Pancreas (tissue), 10 donors: ENCODE data around the gene TUT4. TPM values are rescaled to one million over a fixed set of nuclear protein-coding genes. Genes with fewer than 3 reads are reported as not detected.

Experiments used
- ATAC-seq, 4 donors: fragments of 200-7000 bp; cut with Tn5 transposase; one replicate each; pipeline versions ENCODE4 v1.8.0 to v1.9.1; 2020; ENCODE audit warnings: mild to moderate bottlenecking in 4 of 4, moderate library complexity in 4 of 4
- DNase-seq, 6 donors: peaks; one replicate each; pipeline ENCODE4 v3.0.0-alpha.2; 2020
- FAIRE-seq: peaks from 2 replicates; lab custom pipeline; 2012; peaks lifted over from hg19 to GRCh38; lab: Jason Lieb, UNC
- H3K27ac ChIP-seq, 4 donors: fragments of 200-600 bp; sonication (generic); 1 replicate in 3 of 4; 2 replicates in 1 of 4; pipeline versions ENCODE4 v1.5.0 to v1.8.0; 2020
- H3K27me3 ChIP-seq, 4 donors: fragments of 200-600 bp; one replicate each; pipeline ENCODE4 v1.8.0; 2021
- H3K36me3 ChIP-seq, 3 donors: fragments of 200-600 bp; sonication (generic) in 1 of 3; one replicate each; pipeline versions ENCODE4 v1.5.0 to v1.8.0; 2020 to 2021
- H3K4me1 ChIP-seq, 3 donors: fragments of 200-600 bp; one replicate each; pipeline ENCODE4 v1.8.0; 2021
- H3K4me3 ChIP-seq, 4 donors: fragments of 200-600 bp; sonication (generic) in 2 of 4; one replicate each; pipeline versions ENCODE4 v1.5.0 to v1.8.0; 2020 to 2021
- H3K9me3 ChIP-seq, 4 donors: fragments of 200-600 bp; one replicate each; pipeline ENCODE4 v1.8.0; 2021
- WGBS, 2 donors: extraction: QIAGEN DNeasy Blood & Tissue Kit; methylation state at CpG; one replicate each; pipeline ENCODE4 v1.1.7; 2013; 5-methylcytosine and 5-hydroxymethylcytosine counted together
- intact Hi-C, 3 donors: fragments of 100-400 bp; cut with DNase I; formaldehyde crosslinking; loops; one replicate each; pipeline versions ENCODE4 v1.11.1 to v1.14.2; 2022
- polyA plus RNA-seq, 2 donors: library from polyadenylated mRNA; stranded (reverse); fragments of 200-250 nt; gene quantifications; one replicate each; pipeline ENCODE4 v1.2.3, GENCODE V29; 2013
- total RNA-seq, 6 donors: library from RNA; stranded (reverse); fragmentation: NEBNext Ultra II Directional in 4 of 6; extraction: Animal tissue kit (Norgen Biotek cat#: 25700) in 4 of 6; gene quantifications; one replicate each; pipeline versions ENCODE4 v1.2.1 to v1.2.4, GENCODE V29; 2021 to 2023
- TF ChIP-seq, protein P1 (sequence below), 4 donors: fragments of 200-600 bp; sonication (generic) in 3 of 4; IDR thresholded peaks; one replicate each; pipeline versions ENCODE4 v1.5.0 to v1.8.0; 2021; ENCODE audit warnings: antibody characterized with exemption in 4 of 4
- donor health status: healthy with polysubstance abuse.
- donor health status: DM: no; HTN: no; CAD: no; lungs with moderate emphysema.
- donor health status: DM: no; HTN: no; CAD: no.
- donor health status: control.
- donor health status: control.
- donor health status: Bipolar disorder and iron deficiency.
- donor health status: DM: yes; HTN: yes; CAD: no.
- donor health status: DM: no; HTN: no; CAD: no.
- donor health status: DM: no; HTN: no; CAD: no.
- donor health status: DM: yes; HTN: yes; CAD: no.

The TUT4 gene
- total and polyA plus RNA-seq, 8 donors = 17.4 to 40.8 (median 24.1) TPM

DNA sequence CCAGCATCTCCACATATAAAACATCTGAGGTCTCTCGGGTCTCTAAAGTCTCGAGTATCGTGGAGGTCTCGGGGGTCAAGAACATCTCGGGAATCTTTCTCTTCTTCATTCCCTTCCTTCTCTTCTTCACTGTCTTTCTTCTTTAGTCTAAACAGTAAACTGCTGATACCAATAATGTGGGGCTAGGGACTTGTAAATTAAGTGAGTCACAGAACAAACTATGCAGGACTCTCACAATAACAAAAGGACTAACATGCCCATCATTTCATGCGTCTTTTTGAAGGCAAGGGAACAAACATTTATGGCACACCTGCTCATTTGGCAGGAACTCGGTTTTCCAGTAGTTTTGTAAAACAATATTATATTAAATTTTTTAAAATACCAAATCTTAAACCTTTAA, 116.1 kb downstream of the TUT4 start:
- H3K9me3 ChIP-seq = no peaks in the 10 kb centered on the region
- FAIRE-seq (no peak), DNase-seq (no peak), ATAC-seq (no peak)
- H3K27ac ChIP-seq = no peak overlapping the region
- 81 to 84% methylated on average over 7 of the region's 7 CpGs for WGBS, 2 donors
- intact Hi-C loops = no loop called here
- H3K4me1 ChIP-seq = no peaks in the 10 kb centered on the region
- H3K4me3 ChIP-seq = no peak overlapping the region
- TF ChIP-seq, protein P1, sequence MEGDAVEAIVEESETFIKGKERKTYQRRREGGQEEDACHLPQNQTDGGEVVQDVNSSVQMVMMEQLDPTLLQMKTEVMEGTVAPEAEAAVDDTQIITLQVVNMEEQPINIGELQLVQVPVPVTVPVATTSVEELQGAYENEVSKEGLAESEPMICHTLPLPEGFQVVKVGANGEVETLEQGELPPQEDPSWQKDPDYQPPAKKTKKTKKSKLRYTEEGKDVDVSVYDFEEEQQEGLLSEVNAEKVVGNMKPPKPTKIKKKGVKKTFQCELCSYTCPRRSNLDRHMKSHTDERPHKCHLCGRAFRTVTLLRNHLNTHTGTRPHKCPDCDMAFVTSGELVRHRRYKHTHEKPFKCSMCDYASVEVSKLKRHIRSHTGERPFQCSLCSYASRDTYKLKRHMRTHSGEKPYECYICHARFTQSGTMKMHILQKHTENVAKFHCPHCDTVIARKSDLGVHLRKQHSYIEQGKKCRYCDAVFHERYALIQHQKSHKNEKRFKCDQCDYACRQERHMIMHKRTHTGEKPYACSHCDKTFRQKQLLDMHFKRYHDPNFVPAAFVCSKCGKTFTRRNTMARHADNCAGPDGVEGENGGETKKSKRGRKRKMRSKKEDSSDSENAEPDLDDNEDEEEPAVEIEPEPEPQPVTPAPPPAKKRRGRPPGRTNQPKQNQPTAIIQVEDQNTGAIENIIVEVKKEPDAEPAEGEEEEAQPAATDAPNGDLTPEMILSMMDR (IDR thresholded peaks at IDR 0.05) = no peak
- H3K36me3 ChIP-seq = peaks cover 0 to 22% (median 0%) of the 10 kb centered on the region in 3 donors
- H3K27me3 ChIP-seq = no peaks in the 10 kb centered on the region

DNA sequence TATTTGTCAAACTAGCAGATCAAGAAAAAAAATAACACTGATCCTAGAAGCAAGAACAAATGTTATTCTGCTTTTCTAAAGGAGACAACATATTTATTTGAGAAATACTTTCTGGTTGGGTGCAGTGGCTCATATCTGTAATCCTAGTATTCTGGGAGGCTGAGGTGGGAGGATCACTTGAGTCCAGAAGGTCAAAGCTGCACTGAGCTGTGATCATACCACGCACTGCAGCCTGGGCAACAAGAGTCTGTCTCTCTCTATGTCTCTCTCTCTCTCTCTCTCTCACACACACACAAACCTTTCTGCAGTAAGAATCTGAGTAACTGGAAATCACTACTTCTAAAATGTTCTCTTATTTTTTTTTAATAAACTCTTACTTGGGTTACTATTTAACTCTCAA, 117.2 kb downstream of the TUT4 start:
- WGBS, 2 donors = 97 to 100% methylated on average over 1 of the region's 1 CpG
- intact Hi-C loops = no loop called here
- no peak for DNase-seq
- no peak for ATAC-seq
- no peak overlapping the region for H3K4me3 ChIP-seq
- no peak overlapping the region for H3K27ac ChIP-seq
- no peaks in the 10 kb centered on the region for H3K4me1 ChIP-seq
- FAIRE-seq = no peak
- peaks cover 0 to 34% (median 9%) of the 10 kb centered on the region in 3 donors for H3K36me3 ChIP-seq
- H3K9me3 ChIP-seq = no peaks in the 10 kb centered on the region
- H3K27me3 ChIP-seq = no peaks in the 10 kb centered on the region
- TF ChIP-seq, protein P1 (IDR thresholded peaks at IDR 0.05) = no peak

DNA sequence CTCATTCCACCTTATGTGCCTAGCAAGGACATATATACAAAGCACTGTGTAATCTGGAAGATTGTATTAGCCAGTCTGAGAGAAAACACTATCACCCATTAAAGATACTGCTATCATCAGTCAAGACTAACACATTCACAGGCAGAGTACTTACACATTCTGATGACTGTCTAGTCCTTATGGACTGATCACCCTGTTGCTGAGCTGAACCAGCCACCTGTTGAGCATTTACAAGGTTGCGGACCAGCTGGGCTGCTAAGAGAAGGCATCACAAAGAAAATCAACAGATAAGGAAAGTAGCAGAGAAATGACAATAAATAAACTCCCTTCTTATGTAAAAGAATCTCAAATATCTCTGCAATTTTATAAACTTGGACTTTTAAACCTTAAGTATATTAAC, 117.7 kb downstream of the TUT4 start:
- ATAC-seq = no peak
- intact Hi-C loops = no loop called here
- Histone ChIP-seq H3K36me3 (peaks cover 0 to 37% (median 9%) of the 10 kb centered on the region in 3 donors), H3K4me3 (no peak overlapping the region), H3K4me1 (no peaks in the 10 kb centered on the region), H3K27ac (no peak overlapping the region), H3K27me3 (no peaks in the 10 kb centered on the region), H3K9me3 (no peaks in the 10 kb centered on the region)
- DNase-seq = no peak
- WGBS, 2 donors = 95 to 96% methylated on average over 1 of the region's 1 CpG
- TF ChIP-seq, protein P1 (IDR thresholded peaks at IDR 0.05) = no peak
- FAIRE-seq = no peak

DNA sequence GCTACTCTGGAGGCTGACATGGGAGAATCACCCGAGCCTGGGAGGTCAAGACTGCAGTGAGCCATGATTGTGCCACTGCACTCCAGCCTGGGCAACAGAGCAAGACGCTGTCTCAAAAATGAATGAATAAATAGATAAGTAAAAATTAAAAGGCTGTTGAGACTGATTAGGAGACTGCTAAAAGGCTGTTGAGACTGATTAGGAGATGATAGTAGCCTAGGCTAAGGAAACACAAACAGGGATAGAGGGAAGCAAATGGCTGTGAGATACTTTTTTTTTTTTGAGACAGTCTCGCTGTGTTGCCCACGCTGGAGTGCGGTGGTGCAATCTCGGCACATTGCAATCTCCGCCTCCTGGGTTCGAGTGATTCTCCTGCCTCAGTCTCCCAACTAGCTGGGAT, 120.1 kb downstream of the TUT4 start:
- TF ChIP-seq, protein P1 (IDR thresholded peaks at IDR 0.05) = no peak
- Histone ChIP-seq H3K27me3 (no peaks in the 10 kb centered on the region), H3K9me3 (no peaks in the 10 kb centered on the region), H3K36me3 (peaks cover 0 to 37% (median 9%) of the 10 kb centered on the region in 3 donors), H3K27ac (no peak overlapping the region), H3K4me3 (no peak overlapping the region), H3K4me1 (no peaks in the 10 kb centered on the region)
- no peak for ATAC-seq
- no peak for DNase-seq
- no peak for FAIRE-seq
- intact Hi-C loops = no loop called here
- 96 to 98% methylated on average over 8 of the region's 8 CpGs for WGBS, 2 donors

DNA sequence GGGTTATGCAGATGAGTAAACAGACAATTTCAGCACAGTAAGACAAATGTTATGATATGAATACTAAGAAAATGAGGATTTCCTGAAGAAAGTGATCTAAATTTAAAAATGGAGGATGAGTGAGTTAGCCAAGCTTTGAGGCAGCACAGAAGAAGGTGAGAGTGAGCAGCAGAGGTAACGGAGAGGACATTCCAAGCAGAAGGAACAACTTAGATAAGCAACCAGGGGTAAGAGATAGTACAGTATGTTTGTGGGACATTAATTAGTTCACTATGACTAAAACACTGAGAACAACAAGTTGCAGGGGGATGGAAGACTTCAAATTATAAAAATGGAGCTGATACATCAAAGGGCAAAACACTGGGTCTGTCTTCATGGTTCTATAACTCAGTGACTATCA, 125.7 kb downstream of the TUT4 start:
- TF ChIP-seq, protein P1 (IDR thresholded peaks at IDR 0.05) = no peak
- peaks cover 0 to 29% (median 9%) of the 10 kb centered on the region in 3 donors for H3K36me3 ChIP-seq
- WGBS, 2 donors = 85% methylated on average over 1 of the region's 1 CpG

More for the DNA sequence above, 125.7 kb downstream of the TUT4 start:
- FAIRE-seq = no peak
- no peaks in the 10 kb centered on the region for H3K4me1 ChIP-seq
- no peak overlapping the region for H3K27ac ChIP-seq
- no peak for DNase-seq
- no peaks in the 10 kb centered on the region for H3K27me3 ChIP-seq
- intact Hi-C loops = no loop called here
- no peak for ATAC-seq
- no peaks in the 10 kb centered on the region for H3K9me3 ChIP-seq
- no peak overlapping the region for H3K4me3 ChIP-seq
